T-helper 17 cell (primary cell): ENCODE data around the gene ZCCHC8. TPM values are rescaled to one million over a fixed set of nuclear protein-coding genes. Genes with fewer than 3 reads are reported as not detected.
"Not testable (repeated sequence)": the region's sequence is repeated elsewhere in the genome, so short reads cannot be mapped to it uniquely, and the experiment has no call there.

Source experiments
- ATAC-seq: fragments of 150-1000 bp; cut with Tn5 transposase; 2 replicates; pipeline ENCODE4 v1.10.0; 2021; ENCODE audit warnings: mild to moderate bottlenecking, moderate library complexity
- DNase-seq, 3 donors: peaks; one replicate each; pipeline versions ENCODE4 v3.0.0 to v3.0.0-alpha.2; 2020 to 2021
- H3K9me3 ChIP-seq: one replicate; pipeline ENCODE4 v1.7.0; 2013; ENCODE audit warnings: low read length, mild to moderate bottlenecking; ENCODE audit not compliant: control insufficient read depth, poor library complexity, severe bottlenecking
- H3K27ac Mint-ChIP-seq: one replicate; pipeline ENCODE4 v1.8.0; 2022; ENCODE audit warnings: mild to moderate bottlenecking, moderate library complexity, mixed read lengths
- H3K27me3 Mint-ChIP-seq: one replicate; pipeline ENCODE4 v1.8.0; 2022; ENCODE audit warnings: mixed read lengths
- H3K36me3 Mint-ChIP-seq: one replicate; pipeline ENCODE4 v1.8.0; 2022; ENCODE audit warnings: low read depth, mixed read lengths
- H3K4me1 Mint-ChIP-seq: one replicate; pipeline ENCODE4 v1.8.0; 2022; ENCODE audit warnings: mild to moderate bottlenecking, mixed read lengths
- H3K4me3 Mint-ChIP-seq: one replicate; pipeline ENCODE4 v1.8.0; 2022; ENCODE audit warnings: mild to moderate bottlenecking, moderate library complexity, mixed read lengths
- total RNA-seq, 4 donors: library from RNA in 2 of 4; stranded (reverse) in 2 of 4; gene quantifications; one replicate each; pipeline ENCODE4 v1.2.3 and lab custom pipeline; 2022 to 2026

Gene ZCCHC8
- total RNA-seq, 2 donors from 2014 or later, result 53.0 to 60.3 TPM

GRCh38 chr12:122480753-122481152 is 20.0 kb downstream of the ZCCHC8 start:
- H3K36me3 Mint-ChIP-seq, result peaks cover 15% of the 10 kb centered on the region

DNA sequence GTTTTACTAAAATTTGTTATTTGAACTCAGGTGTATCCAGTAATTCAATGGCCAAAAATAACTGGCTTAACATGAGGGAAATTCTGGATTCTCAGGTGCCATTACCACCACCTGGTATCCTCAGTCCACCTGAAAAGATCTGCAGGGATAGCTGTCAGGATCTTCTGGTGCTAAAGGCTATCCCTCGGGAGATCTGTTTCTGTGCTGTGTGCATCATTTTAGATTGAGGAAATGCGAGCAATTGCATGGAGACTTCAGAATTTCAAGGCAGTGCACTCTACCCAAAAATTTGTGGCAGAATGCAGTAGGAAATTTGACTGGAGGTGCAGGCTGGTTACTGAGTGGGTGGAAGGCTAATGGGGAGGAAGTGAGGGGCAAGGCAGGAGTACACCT is 26.4 kb downstream of the ZCCHC8 start:
- ATAC-seq, result no peak

More at GRCh38 chr12:122480753-122481152, 20.0 kb downstream of the ZCCHC8 start:
- Mint-ChIP-seq H3K27ac (no peak overlapping the region), H3K4me3 (no peak overlapping the region), H3K27me3 (no peaks in the 10 kb centered on the region), H3K4me1 (peaks cover 11% of the 10 kb centered on the region)
- ATAC-seq, result no peak
- no peaks in the 10 kb centered on the region for H3K9me3 ChIP-seq
- DNase-seq, result no peak

GRCh38 chr12:122473543-122474323 is 27.0 kb downstream of the ZCCHC8 start:
- DNase-seq, result no peak
- peaks cover 13% of the 10 kb centered on the region for H3K36me3 Mint-ChIP-seq
- H3K4me3 Mint-ChIP-seq, result no peak overlapping the region
- ATAC-seq, result no peak
- H3K27ac Mint-ChIP-seq, result no peak overlapping the region
- peaks cover 6% of the 10 kb centered on the region for H3K4me1 Mint-ChIP-seq
- H3K27me3 Mint-ChIP-seq, result no peaks in the 10 kb centered on the region
- no peaks in the 10 kb centered on the region for H3K9me3 ChIP-seq

More for the DNA sequence above, 26.4 kb downstream of the ZCCHC8 start:
- Mint-ChIP-seq H3K4me1 (peaks cover 6% of the 10 kb centered on the region), H3K36me3 (peaks cover 13% of the 10 kb centered on the region), H3K27me3 (no peaks in the 10 kb centered on the region), H3K4me3 (no peak overlapping the region), H3K27ac (no peak overlapping the region)
- no peaks in the 10 kb centered on the region for H3K9me3 ChIP-seq
- no peak for DNase-seq

- H3K27me3 Mint-ChIP-seq, result no peaks in the 10 kb centered on the region
- peak overlapping the region; percentile 27 for H3K27ac Mint-ChIP-seq
Observed at GRCh38 chr12:122471324-122472226, 29.2 kb downstream of the ZCCHC8 start.

DNA sequence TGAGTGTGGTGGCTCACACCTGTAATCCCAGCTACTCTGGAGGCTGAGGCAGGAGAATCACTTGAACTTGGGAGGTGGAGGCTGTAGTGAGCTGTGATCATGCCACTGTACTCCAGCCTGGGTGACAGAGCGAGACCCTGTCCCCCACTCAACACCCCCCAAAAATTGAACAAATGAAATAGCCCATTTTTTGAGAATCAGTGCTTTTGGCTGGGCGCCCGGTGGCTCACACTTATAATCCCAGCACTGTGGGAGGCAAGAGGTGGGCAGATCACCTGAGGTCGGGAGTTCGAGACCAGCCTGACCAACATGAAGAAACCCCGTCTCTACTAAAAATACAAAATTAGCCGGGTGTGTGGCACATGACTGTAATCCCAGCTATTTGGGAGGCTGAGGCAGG is 30.2 kb downstream of the ZCCHC8 start:
- peak overlapping the region; percentile 27 for H3K27ac Mint-ChIP-seq
- H3K9me3 ChIP-seq, H3K4me1 Mint-ChIP-seq, H3K27me3 Mint-ChIP-seq, DNase-seq, H3K36me3 Mint-ChIP-seq, ATAC-seq, H3K4me3 Mint-ChIP-seq: not testable (repeated sequence)

More at GRCh38 chr12:122471324-122472226, 29.2 kb downstream of the ZCCHC8 start:
- Mint-ChIP-seq H3K36me3 (peaks cover 13% of the 10 kb centered on the region), H3K4me1 (peaks cover 6% of the 10 kb centered on the region), H3K4me3 (no peak overlapping the region)
- no peak for DNase-seq
- peak; percentile 78 for ATAC-seq
- no peaks in the 10 kb centered on the region for H3K9me3 ChIP-seq

DNA sequence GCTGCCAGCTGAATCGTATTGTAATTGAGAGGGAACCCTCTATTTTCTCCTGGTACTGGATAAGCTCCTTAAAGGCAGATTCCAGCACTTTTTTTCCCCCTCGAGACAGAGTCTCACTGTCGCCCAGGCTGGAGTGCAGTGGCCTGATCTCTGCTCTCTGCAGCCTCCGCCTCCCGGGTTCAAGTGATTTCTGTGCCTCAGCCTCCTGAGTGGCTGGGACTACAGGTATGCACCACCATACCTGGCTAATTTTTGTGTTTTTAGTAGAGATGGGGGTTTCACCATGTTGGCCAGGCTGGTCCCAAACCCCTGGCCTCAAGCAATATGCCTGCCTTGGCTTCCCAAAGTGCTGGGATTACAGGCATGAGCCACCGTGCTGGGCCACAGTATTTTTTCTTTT is 30.9 kb downstream of the ZCCHC8 start:
- H3K27ac Mint-ChIP-seq, H3K9me3 ChIP-seq, DNase-seq, H3K36me3 Mint-ChIP-seq, H3K4me3 Mint-ChIP-seq, H3K4me1 Mint-ChIP-seq, H3K27me3 Mint-ChIP-seq, ATAC-seq: not testable (repeated sequence)

DNA sequence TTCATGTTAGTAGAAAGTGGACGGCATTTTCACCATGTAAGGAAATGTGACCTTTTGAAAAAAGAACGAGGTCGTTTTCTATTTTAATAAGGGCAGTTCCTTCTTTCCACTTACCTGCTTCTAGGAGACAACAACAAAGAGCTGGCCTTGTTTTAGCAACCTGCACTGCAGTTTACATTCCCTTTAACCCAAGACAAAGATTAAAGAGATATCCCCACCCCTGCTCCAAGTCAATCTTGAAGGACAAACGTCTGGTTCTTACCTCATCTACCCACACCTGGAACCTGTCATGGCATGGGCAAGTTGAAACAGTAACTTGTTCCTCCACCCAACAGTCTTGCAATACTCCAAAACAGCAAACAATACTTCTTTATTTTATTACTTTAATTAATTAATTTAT is 32.7 kb downstream of the ZCCHC8 start:
- DNase-seq (no peak), ATAC-seq (no peak)
- H3K27ac Mint-ChIP-seq, result no peak overlapping the region
- H3K36me3 Mint-ChIP-seq, result no peaks in the 10 kb centered on the region
- no peak overlapping the region for H3K4me3 Mint-ChIP-seq
- no peaks in the 10 kb centered on the region for H3K27me3 Mint-ChIP-seq
- H3K9me3 ChIP-seq, result no peaks in the 10 kb centered on the region
- H3K4me1 Mint-ChIP-seq, result peaks cover 4% of the 10 kb centered on the region

DNA sequence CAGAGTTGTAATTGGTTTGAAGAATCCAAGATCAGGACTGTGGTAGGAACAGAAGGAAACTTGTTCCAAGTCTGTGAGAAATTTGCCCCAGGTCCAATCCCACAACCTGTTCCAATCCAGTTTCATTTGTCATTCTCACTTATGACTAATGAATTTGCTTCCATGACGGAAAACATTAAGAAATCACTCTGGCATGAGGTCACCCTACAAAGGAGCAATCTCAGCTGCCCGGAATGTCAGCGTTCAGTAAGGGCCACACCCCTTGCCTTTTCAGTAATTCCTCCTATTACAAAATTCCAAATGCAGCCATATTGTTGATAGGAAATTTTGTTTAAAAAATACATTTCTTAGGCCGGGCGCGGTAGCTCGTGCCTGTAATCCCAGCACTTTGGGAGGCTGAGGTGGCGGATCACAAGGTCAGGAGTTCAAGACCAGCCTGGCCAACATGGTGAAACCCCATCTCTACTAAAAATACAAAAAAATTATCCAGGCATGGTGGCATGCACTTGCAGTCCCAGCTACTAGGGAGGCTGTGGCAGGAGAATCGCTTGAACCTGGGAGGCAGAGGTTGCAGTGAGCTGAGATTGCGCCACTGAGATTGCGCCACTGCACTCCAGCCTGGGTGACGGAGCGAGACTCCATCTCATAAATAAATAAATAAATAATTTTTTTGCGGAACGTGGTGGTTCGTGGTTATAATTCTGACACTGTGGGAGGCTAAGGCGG is 36.3 kb downstream of the ZCCHC8 start:
- not testable (repeated sequence) for H3K36me3 Mint-ChIP-seq, H3K9me3 ChIP-seq, H3K27me3 Mint-ChIP-seq, H3K4me3 Mint-ChIP-seq, DNase-seq, H3K4me1 Mint-ChIP-seq, ATAC-seq, H3K27ac Mint-ChIP-seq

DNA sequence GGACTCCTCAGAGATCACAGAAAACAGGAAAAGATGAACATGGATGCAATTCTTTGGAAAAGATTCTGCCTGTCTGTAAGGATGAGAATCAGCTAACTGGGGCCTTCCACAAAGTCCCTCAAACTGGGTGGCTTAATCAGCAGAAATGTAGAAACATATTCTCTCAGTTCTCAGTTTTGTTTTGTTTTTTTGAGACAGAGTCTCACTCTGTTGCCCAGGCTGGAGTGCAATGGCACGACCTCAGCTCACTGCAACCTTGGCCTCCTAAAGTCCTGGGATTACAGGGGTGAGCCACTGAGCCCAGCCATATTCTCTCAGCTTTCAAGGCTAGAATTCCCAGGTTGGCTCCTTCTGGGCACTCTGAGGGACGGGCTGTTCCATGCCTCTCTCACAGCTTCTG is 40.1 kb downstream of the ZCCHC8 start:
- ATAC-seq (no peak), DNase-seq (no peak)
- H3K4me3 Mint-ChIP-seq, result no peak overlapping the region
- no peaks in the 10 kb centered on the region for H3K9me3 ChIP-seq
- H3K36me3 Mint-ChIP-seq, result no peaks in the 10 kb centered on the region
- H3K27me3 Mint-ChIP-seq, result no peaks in the 10 kb centered on the region
- no peak overlapping the region for H3K27ac Mint-ChIP-seq
- H3K4me1 Mint-ChIP-seq, result peaks cover 5% of the 10 kb centered on the region

DNA sequence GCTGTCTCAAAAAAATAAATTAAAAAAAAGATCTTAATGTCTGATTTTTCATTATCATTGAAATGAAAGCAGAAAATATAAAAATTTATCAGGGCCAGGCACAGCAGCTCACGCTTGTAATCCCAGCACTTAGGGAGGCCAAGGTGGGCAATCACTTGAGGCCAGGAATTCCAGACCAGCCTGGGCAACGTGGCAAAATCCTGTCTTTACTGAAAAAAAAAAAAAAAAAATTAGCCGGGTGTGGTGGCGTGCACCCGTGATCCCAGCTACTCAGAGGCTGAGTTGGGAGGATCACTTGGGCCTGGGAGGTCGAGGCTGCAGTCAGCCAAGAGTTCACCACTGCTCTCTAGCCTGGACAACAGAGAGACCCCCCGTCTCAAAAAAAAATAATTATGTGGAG is 40.7 kb downstream of the ZCCHC8 start:
- Mint-ChIP-seq H3K4me1 (peaks cover 5% of the 10 kb centered on the region), H3K4me3 (no peak overlapping the region), H3K27me3 (no peaks in the 10 kb centered on the region), H3K27ac (no peak overlapping the region), H3K36me3 (no peaks in the 10 kb centered on the region)
- H3K9me3 ChIP-seq, result no peaks in the 10 kb centered on the region
- ATAC-seq (no peak), DNase-seq (no peak)

- H3K4me1 Mint-ChIP-seq, result peaks cover 5% of the 10 kb centered on the region
- no peaks in the 10 kb centered on the region for H3K36me3 Mint-ChIP-seq
- no peaks in the 10 kb centered on the region for H3K27me3 Mint-ChIP-seq
- ATAC-seq, result no peak
- H3K4me3 Mint-ChIP-seq, result no peak overlapping the region
- no peak for DNase-seq
- H3K9me3 ChIP-seq, result no peaks in the 10 kb centered on the region
- H3K27ac Mint-ChIP-seq, result no peak overlapping the region
Observed at GRCh38 chr12:122459211-122459610, 41.5 kb downstream of the ZCCHC8 start.

DNA sequence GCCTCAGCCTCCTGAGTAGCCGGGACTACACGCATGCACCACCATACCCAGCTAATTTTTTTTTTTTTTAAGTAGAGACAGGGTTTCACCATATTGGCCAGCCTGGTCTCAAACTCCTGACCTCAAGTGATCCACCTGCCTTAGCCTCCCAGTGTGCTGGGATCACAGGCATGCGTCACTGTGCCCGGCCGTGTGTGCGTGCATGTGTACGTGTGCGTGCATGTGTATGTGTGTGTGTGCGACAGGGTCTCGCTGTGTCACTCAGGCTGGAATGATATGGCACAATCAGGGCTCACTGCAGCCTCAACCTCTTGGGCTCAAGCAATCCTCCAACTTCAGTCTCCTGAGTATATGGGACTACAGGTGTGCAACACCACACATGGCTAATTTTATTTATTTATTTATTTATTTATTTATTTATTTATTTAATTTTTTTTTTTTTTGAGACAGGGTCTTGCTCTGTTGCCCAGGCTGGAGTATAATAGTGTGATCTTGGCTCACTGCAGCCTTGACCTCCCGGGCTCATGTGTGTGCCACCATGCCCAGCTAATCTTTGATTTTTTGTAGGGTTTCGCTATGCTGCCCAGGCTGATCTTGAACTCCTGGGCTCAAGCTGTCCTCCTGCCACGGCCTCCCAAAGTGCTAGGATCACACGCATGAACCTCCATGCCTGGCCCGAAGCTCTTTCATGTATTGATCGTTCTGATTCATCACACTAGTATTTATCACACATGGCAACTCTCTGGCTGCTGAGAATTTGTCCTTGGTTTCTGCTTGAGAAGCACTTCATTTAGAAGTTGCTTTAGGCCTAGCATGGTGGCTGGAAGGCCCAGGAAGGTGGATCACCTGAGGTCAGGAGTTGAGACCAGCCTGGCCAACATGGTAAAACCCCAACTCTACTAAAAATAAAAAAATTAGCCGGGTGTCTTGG is 42.4 kb downstream of the ZCCHC8 start:
- Mint-ChIP-seq H3K27me3 (no peaks in the 10 kb centered on the region), H3K4me3 (no peak overlapping the region), H3K27ac (no peak overlapping the region), H3K4me1 (peaks cover 11% of the 10 kb centered on the region), H3K36me3 (no peaks in the 10 kb centered on the region)
- no peaks in the 10 kb centered on the region for H3K9me3 ChIP-seq
- ATAC-seq, result no peak
- DNase-seq, result no peak
